NCI-H1930 (cell line): Measurements from ENCODE around the gene USHBP1.

ENCODE experiments used
- DNase-seq, 2 experiments: peaks; one replicate each; lab custom pipeline; 2025; lab: John Stamatoyannopoulos, UW

USHBP1 gene

GRCh38 chr19:17237747-17238706 is 26.5 kb downstream of the USHBP1 start:
- DNase-seq = no peak

GRCh38 chr19:17236811-17237543 is 27.6 kb downstream of the USHBP1 start:
- no peak for DNase-seq

GRCh38 chr19:17235971-17236777 is 28.4 kb downstream of the USHBP1 start:
- DNase-seq = no peak

- DNase-seq = peak; percentile 25 to 68
These were observed 29.1 kb downstream of the USHBP1 start for GRCh38 chr19:17235300-17235970.

GRCh38 chr19:17234911-17235299 is 29.6 kb downstream of the USHBP1 start:
- peak; percentile 15 for DNase-seq

- DNase-seq = no peak
These were observed 32.3 kb downstream of the USHBP1 start for GRCh38 chr19:17232258-17232657.

- DNase-seq = no peak
These were observed 34.7 kb downstream of the USHBP1 start for GRCh38 chr19:17229890-17230289.

GRCh38 chr19:17227798-17228367 is 36.7 kb downstream of the USHBP1 start:
- DNase-seq = no peak

GRCh38 chr19:17226002-17226933 is 38.3 kb downstream of the USHBP1 start, which contains the start of gene OCEL1:
Gene OCEL1 (plus strand): TSS chr19:17226226. CDS start chr19:17226248, 22 bp downstream.
- DNase-seq = peak; percentile 89 to 92

- DNase-seq = no peak
These were observed 39.5 kb downstream of the USHBP1 start for GRCh38 chr19:17225053-17225452.

- no peak for DNase-seq
These were observed 44.3 kb downstream of the USHBP1 start for GRCh38 chr19:17220207-17220758.

- DNase-seq = no peak
These were observed 45.3 kb downstream of the USHBP1 start for GRCh38 chr19:17219286-17219685.

- DNase-seq = no peak
These were observed 48.4 kb downstream of the USHBP1 start for GRCh38 chr19:17216058-17216670.

- peak; percentile 76 for DNase-seq
These were observed 49.2 kb downstream of the USHBP1 start, which contains the start of gene USE1 for GRCh38 chr19:17215127-17215971. Gene USE1 (plus strand): TSS chr19:17215357. CDS start chr19:17215406, 49 bp downstream.

GRCh38 chr19:17214508-17215126 is 49.9 kb downstream of the USHBP1 start:
- DNase-seq = no peak

GRCh38 chr19:17213334-17213733 is 51.2 kb downstream of the USHBP1 start:
- no peak for DNase-seq

GRCh38 chr19:17211547-17212446 is 52.7 kb downstream of the USHBP1 start:
- DNase-seq = no peak
